Right ventricle myocardium superior (tissue), 1 donor: Measurements from ENCODE around the gene SAMM50. TPM values are rescaled to one million over a fixed set of nuclear protein-coding genes. Genes with fewer than 3 reads are reported as not detected.
A peak's percentile ranks its signal among the peaks of the same experiment; 100 is the strongest.
"Not testable (repeated sequence)": the region's sequence is repeated elsewhere in the genome, so short reads cannot be mapped to it uniquely, and the experiment has no call there.

ENCODE experiments used
- ATAC-seq: fragments of 200-7000 bp; cut with Tn5 transposase; one replicate; pipeline ENCODE4 v1.9.1; 2020; ENCODE audit warnings: mild to moderate bottlenecking; ENCODE audit not compliant: poor library complexity
- DNase-seq: peaks from one replicate; pipeline ENCODE4 v3.0.0-alpha.2; 2020
- intact Hi-C: fragments of 100-400 bp; cut with DNase I; formaldehyde crosslinking; loops from one replicate; pipeline ENCODE4 v1.11.2; 2022
- total RNA-seq: library from RNA; stranded (reverse); fragmentation: NEBNext Ultra II Directional; extraction: Animal tissue kit (Norgen Biotek cat#: 25700); gene quantifications from one replicate; pipeline ENCODE4 v1.2.1, GENCODE V29; 2021
- donor health status: DM: no; HTN: yes; CAD: no; lungs with severe emphysema.

Gene SAMM50
- total RNA-seq, 1 donor from 2014 or later = 78.0 TPM

DNA sequence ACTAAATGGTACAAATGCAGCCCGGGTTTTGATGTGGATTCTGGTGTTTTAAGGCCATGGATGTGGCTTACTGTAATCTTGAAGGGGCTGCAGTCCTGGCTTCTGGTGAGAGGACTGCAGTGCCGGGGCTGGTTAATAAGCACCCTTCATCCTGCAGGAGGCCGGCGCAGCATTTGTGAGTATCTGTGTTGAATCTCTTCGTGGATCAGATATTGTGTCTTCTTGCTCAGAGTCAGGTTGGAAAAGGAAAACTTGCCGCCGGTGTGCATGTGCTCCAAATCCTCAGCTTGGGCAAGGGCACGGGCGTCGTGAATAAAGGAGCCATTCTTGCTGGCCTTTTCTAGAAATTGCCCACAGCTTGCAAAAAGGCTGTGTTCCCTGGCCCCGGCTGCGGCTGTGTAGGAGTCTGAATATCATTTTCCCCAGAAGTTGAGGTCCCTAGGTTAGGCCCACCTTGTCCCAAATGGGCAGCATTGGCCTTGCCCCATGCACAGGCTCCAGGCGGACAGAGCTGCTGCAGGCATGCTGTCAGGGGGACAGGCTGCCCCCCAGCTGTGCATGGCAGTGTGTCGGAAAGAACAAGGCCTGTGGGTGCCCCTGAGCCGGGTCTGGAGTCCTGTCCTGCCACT is 39.9 kb downstream of the SAMM50 start:
- intact Hi-C loops = no loop called here
- no peak for ATAC-seq
- no peak for DNase-seq

DNA sequence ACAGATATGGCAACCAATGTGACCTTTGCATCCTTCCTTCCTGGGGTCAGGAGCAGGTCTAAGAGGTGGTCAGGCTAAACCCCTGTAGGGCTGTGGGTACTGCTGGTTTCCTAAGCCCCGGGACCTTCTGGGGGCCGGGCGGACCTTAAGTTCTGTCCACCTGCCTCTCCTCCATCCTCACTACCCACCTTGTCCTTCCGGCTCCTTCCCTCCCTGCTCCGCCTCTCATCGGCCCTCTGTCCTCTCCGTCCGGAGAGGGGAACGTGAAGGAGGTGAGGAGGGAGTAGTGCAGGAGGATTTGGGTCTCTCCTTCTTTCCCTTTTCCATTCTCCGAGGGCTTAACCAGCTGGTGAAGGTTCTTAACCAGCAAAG is 40.5 kb downstream of the SAMM50 start:
- intact Hi-C loops = no loop called here

DNA sequence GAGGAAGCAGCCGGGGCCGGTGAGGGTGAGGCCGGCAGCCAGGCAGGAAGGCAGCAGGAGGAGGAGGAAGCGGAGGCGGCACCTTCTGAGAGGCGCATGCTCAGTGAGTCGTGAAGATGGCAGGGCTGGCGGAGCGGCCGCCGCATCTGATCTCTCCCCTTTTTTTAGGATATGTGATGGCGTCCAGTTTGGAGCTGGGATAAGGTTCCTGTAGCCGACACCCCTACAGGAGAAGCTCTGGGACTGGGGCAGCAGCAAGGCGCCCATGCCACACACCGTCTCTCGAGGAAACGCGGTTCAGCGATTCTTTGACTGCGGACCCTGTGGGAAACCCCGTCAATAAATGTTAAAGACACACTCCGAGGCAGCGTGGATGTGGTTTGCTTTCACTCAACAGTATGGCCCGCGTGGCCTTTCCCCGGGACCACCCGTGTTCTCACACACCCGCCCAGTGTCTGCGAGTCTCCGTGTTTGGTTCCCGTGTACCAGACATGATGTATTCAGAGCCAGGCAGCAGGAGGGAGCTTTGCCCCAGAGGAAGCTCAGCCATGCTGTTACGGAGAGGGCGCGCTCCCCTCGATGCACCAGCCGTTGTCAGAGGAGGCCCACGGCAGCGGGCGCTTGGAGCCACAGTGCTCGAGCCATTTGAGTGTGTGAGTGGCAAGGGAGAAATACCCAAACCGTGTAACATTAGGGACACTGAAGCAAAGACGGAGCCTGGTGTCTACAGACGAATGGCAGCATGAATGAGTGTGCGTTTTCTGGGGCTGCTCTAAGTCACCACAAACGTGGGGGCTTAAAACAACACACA is 41.1 kb downstream of the SAMM50 start:
- no peak for ATAC-seq
- DNase-seq = peak; percentile 83
- intact Hi-C loops = no loop called here

More for the DNA sequence above, 40.5 kb downstream of the SAMM50 start:
- DNase-seq (no peak), ATAC-seq (no peak)

DNA sequence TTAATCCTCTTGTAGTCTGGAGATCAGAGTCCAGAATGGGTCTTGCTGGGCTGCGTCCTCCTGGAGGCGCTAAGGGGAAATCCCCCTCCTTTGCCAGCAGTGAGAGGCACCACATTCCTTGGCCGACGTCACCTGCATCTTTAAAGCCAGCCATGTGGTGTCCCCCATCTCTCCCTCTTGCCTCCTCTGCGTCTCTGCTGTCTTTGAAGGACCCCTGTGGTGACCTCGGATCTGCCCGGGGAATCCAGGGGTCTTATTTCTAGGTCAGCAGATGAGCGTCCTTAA is 41.7 kb downstream of the SAMM50 start:
- intact Hi-C loops = no loop called here
- no peak for DNase-seq
- ATAC-seq = no peak

DNA sequence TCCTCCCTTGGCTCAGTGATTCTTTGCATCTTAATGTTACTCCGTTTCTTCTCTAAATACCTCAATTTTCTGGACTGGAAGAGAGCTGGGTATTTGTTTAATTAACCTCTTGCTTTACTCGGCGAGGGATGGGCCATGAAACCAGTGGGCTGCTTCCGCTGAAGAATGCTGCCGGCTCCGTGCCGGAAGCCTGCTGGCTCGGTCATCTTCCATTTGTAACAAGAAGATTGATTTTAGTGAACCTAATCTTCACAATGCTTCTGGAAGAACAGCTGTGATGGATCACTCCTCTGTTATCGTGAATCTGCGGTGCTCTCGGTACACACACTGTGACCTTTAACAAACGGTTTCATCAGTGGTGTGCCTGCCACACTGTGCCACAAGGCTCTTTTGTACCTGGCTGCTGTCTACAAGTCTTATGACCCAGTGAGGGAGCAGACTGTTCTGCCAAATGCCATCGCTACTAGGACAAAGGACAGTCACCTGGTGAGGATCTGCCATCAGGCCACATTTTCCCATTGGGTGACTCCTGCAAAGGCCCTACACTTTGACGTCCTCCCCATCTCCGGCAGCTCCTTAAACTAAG is 43.5 kb downstream of the SAMM50 start:
- intact Hi-C loops = no loop called here
- DNase-seq (peak; percentile 53), ATAC-seq (peak; percentile 87)

DNA sequence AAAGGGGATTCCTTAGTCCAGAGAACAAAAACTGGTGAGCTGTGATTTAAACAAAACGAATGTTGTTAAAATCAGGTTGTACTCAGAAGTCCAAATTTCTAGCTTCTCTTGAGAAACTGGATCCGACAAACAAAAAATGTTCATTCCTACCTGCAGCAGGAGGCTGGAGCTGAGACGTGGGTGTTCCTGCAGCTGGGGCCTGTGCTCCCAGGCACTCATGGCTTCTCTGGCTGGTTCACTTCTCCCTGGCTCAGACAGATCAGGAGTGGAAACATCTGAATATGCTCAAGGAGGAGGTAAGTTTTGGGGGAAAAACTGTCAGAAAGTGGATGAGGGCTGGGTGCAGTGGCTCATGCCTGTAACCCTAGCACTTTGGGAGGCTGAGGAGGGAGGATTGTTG is 44.1 kb downstream of the SAMM50 start:
- intact Hi-C loops = no loop called here
- no peak for ATAC-seq
- DNase-seq = no peak

DNA sequence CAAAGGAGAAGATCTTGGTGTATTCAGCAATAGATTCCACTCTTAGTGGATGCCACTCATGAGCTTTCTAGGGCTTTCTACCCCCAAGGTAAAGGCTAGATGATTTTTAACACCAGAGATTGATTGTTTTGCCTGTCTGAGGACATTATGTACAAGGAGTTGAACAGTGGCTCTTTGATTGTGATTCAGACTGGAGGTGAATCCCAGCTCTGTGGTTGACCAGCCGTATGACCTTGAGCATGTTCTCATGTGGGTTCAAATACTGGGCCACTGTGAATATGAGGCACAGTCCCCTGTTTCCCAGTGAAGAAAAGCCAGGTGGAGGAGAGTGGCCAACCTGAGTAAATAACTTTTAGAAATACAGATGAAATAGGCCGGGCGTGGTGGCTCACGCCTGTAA is 44.9 kb downstream of the SAMM50 start:
- ATAC-seq (no peak), DNase-seq (no peak)
- intact Hi-C loops = no loop called here

DNA sequence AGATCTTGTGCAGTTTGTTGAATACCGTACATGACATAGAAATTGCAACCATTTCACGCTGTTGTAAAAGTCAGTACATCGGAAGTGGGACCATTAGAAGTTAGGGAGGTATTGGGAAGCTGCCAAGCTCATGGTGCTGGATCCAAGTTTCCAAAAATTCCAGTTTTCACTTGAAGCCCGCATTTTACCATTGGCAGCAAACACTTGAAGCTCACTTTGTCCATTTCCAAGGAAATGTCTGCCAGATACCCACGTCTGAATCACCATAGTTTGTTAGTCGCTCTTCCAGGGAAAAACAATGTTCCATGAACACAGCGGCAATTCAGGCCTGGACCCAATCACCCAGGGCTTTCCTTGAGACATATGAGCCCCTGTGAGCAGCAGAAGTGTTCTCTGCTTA is 46.3 kb downstream of the SAMM50 start:
- ATAC-seq = no peak
- intact Hi-C loops = no loop called here
- no peak for DNase-seq

DNA sequence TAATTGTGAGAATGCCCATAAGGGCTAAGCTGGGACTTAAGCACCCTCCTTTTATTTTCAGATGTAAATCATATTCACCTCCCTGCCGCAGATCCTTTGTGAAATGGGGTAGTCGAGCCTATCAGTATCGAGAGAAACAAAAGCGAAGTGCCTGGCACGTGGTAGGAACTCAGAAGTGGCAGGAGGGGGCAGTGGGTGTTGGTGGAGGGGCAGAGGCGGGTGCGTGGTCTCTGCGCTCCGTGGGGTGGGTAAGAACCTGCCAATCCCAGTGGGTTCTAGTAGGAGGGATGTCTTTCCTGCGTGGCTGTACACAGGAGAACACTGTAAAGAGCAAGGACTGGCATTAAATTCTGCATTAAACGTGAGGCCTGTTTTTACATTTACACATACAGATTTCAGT is 47.1 kb downstream of the SAMM50 start:
- ATAC-seq (no peak), DNase-seq (no peak)
- intact Hi-C loops = no loop called here

DNA sequence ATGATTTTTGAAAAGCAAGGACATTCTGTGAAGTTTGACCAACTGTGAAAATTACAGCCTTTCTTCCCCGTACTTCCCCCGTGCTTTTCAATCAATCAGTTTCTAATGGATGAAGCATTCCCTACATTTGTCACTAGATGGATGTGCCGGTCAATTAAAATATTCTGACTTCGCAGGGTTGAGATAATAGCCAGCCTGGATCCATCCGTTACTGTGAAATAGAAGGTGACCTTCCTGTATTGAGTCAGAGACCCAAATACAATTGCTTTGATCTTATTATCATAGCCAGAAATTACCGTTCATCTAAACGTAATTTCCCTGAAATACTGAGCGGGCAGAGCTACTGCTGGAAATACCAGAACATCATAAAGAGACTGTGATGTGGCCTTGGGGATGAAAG is 47.8 kb downstream of the SAMM50 start:
- no peak for DNase-seq
- ATAC-seq = no peak
- intact Hi-C loops = no loop called here

DNA sequence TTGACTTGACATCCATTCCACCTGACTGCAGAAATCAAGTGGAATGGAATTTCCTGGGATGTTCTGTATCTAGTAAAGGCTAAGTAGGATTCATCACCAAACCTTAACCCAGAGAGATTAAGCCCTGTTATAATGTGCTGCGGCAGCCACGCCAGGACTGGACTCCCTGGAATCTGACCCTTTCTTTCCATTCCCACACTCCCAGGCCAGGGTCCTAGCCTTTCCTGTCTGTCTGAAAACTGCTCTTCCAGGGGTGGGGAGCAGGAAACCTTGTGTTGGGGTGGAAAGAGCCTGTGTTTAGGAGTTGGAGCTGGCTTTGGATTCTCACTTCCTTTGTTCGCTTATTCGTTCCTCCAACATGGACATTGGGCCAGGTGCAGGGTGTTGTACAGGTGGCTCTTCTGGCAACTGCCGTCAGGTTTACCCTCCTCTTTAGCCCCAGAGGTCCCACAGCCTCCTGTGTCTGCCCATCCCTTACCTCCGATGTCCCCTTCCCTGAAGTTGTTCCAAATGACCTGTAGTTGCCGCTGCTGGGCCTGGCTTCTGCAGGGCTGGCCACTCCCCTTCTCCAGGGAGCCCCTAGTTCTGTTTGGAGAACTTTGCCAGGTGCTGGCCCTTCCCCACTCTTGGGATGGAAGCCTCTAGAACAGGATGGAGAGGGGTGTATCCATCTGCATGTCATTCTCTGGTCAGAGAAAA is 48.3 kb downstream of the SAMM50 start:
- no peak for ATAC-seq
- no peak for DNase-seq
- intact Hi-C loops = no loop called here

DNA sequence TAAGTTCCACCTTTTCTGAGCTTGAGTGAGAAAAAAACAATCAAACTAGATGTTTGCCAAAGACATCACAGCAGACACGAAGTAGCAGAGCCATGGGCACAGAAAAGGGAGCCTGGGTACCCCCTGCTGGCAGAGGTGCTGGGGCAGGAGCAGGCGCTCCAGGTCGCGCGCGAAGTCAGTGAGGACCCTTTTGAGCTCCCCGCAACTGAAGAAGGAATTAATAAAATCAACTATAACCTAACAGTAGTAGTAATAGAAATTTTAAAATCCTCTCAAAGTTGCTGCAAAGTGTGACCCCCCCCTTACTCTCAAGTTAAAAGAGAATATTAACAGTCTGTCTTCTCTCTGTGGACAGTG is 48.8 kb downstream of the SAMM50 start:
- intact Hi-C loops = no loop called here
- DNase-seq = no peak
- no peak for ATAC-seq

DNA sequence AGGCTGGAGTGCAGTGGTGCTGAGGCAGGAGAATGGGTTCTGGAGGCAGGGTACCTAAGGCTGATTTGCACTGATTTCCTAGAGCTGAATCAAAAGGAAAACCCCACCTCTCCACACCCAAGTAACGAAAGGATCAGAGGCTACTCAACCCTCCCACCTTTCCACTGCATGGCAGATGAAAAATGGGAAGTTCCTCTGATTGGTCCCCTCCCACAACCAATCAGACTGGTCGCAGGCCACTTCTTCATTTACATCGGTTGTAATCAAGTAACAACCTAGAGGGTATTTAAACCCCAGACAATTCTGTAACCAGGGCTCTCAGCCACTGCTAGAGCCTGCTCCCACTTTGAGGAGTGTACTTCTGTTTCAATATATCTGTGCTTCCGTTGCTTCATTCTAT is 50.3 kb downstream of the SAMM50 start:
- DNase-seq (no peak), ATAC-seq (no peak)
- intact Hi-C loops = no loop called here

DNA sequence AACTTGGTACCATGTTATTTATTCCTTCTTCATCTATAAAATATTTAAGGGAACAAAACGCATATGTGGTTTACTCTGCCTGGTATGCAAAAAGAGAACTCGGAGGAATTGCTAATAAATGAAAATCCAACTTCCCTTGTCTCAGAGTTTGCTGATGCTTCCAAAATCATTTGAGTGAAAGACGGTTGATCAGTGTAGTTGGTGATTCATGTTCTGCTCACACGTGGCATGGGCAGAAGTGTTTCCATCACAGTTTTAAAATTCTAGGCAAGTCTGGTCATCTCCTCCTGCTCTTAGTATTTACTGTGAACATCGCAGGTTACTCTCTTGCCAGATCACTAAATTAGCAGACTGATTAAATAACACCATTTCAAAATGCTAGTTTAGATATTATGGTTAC is 56.9 kb downstream of the SAMM50 start:
- ATAC-seq = peak; percentile 29
- intact Hi-C loops = no loop called here

DNA sequence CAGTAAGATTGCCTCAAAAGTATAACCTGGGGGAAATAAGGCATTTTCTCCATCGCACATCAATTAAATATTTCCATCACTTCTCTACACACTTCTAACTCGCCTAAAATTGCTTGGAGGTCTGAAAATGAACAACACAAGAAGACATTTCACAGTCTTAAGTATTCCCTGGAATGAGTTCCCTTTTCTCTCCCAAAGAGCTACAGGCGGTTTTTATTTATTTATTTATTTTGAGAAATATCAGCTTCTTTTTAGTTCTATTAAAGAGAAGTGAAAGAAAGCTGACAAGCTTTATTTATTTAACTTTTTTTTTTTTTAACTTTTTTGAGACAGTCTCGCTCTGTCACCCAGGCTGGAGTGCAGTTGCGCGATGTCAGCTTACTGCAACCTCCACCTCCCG is 57.3 kb downstream of the SAMM50 start:
- DNase-seq = no peak
- peak; percentile 16 for ATAC-seq
- intact Hi-C loops = no loop called here

More for the DNA sequence above, 56.9 kb downstream of the SAMM50 start:
- DNase-seq = no peak

DNA sequence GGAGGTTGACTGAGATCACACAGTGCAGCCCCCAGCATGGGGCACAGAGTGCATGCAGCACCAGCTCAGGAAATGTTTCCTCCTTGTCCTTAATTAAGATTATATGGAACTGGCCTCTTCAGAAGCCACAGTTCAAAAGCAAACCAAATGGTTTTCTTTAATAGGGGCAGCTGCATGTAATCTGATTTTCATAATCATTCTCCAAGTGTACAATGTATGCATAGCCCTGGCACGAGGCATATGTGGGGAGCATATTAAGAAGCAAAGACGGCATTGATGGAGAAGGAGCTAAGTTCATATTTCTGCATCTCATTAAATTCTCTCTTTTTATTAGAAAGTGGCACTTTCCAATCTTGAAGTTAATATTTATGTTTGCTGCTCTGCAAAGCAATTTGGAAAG is 59.0 kb downstream of the SAMM50 start:
- no peak for ATAC-seq
- DNase-seq = no peak
- intact Hi-C loops = no loop called here

DNA sequence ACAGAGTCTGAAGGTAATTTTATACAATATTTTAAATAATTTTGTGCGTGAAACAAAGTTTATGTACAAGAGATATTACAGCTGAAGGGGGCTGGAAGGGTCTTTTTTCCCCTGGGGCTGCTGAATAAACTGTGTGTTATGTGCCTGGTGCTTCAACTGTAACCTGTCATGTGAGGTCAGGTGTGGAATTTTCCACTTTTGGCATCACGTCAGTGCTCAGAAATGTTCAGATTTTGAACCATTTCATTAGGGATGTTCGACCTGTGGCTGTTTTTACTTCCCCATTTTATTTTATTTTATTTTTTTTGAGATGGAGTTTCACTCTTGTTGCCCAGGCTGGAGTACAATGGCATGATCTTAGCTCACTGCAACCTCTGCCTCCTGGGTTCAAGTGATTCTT is 61.3 kb downstream of the SAMM50 start:
- intact Hi-C loops, ATAC-seq, DNase-seq: not testable (repeated sequence)

DNA sequence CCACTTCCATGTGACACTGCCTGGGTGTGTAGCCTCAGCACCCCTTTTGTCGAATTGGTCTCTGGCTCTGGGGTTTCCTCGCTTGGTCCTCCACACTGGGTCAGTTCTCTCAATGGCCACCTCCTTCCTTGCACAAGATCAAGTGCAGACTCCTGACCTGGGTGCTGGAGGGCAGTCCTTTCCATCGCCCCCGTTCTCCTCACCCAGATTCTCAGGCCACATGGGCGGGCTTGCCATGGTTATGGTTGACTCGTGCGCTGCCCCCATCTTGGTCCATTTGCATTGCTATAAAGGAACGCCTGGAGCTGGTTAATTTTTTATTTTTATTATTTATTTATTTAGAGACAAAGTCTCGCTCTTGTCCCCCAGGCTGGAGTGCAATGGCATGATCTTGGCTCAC is 63.4 kb downstream of the SAMM50 start:
- ATAC-seq = no peak
- DNase-seq = no peak
- intact Hi-C loops = no loop called here

DNA sequence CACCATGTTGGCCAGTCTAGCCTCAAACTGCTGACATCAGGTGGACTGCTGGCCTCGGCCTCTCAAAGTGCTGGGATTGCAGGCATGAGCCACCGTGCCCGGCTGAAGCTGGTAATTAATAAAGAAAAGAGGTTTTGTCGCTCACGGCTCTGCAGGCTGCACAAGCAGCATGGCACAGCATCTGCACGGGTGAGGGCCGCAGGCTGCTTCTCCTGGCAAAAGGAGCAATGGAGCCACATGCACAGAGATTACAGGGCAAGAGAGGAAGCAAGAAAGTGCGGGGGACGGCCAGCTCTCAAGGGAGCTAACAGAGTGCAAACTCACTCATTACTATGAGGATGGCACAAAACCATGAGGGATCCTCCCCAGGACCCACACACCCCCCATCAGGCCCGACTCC is 64.2 kb downstream of the SAMM50 start:
- DNase-seq (no peak), ATAC-seq (peak; percentile 1)
- intact Hi-C loops = no loop called here

DNA sequence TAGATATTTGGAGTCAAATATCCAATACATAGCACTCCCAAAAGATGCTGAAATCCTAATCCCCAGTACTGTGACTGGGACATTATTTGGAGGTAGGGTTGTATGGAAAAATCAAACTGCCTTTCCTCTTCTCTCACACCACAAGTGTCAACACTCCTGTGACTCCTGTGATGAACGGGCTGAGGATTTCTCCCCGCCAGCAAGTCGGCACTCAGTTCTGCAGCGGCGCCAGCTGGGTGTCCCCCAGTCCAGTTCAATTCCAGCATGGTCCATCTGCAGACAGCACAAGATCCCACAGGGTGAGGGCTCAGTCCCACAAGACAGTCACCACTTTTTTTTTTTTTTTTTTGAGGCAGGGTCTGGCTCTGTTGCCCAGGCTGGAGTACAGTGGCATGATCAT is 64.6 kb downstream of the SAMM50 start:
- peak; percentile 42 for ATAC-seq
- peak; percentile 57 for DNase-seq
- intact Hi-C loops = no loop called here
